Measurements from ENCODE around the gene FAM117A. TPM values are rescaled to one million over a fixed set of nuclear protein-coding genes. Genes with fewer than 3 reads are reported as not detected.

Gene FAM117A
- total and polyA plus RNA-seq, 4 donors = 8.6 to 20.9 (median 13.4) TPM

DNA sequence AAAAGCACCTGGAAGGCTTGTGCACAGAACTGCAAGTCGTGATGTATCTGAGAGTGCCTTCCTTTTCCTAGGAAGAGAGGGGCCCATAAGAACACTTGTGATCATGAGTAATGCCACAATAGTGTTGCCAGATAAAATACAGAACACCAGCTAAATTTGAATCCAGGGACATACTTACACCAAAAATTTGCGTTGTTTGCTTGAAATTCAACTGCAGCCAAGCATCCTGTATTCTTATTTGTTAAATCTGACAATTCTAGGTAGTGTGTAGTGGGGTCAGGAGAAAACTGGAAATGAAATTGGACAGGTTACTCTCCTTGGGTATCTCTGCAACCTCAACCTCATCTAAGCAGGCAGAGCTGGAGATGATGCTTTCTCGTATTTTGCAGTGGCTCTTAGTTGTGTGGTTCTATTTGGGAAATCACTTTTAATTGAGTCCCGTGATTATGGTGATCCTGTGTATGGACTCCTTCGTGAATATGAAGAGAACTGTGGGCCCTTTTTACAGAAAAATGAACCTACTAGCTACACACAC lies 68.2 kb downstream of the FAM117A start:
- Histone ChIP-seq H3K9ac (ENCODE audit: insufficient read depth in 1 of 2, low read length in 2 of 2) (no peak overlapping the region), H3K4me1 (ENCODE audit: control insufficient read depth in 5 of 5, insufficient read depth in 5 of 5, low read length in 5 of 5) (peaks cover 0 to 3% (median 0%) of the 10 kb centered on the region in 5 donors), H3K27ac (ENCODE audit: low read depth in 1 of 2, low read length in 1 of 2) (no peak overlapping the region), H3K9me3 (ENCODE audit: control insufficient read depth in 4 of 4, insufficient read depth in 3 of 4, low read length in 3 of 4) (no peaks in the 10 kb centered on the region), H3K36me3 (ENCODE audit: control insufficient read depth in 4 of 4, insufficient read depth in 4 of 4, low read length in 4 of 4) (peaks cover 0 to 11% (median 5%) of the 10 kb centered on the region in 4 donors), H3K4me3 (no peak overlapping the region), H3K27me3 (ENCODE audit: control insufficient read depth in 3 of 3, insufficient read depth in 3 of 3, low read length in 2 of 3) (peaks cover 0 to 16% (median 2%) of the 10 kb centered on the region in 3 donors)
- WGBS, 2 donors = 39 to 46% methylated on average over 5 of the region's 5 CpGs
- TF ChIP-seq, protein P1, sequence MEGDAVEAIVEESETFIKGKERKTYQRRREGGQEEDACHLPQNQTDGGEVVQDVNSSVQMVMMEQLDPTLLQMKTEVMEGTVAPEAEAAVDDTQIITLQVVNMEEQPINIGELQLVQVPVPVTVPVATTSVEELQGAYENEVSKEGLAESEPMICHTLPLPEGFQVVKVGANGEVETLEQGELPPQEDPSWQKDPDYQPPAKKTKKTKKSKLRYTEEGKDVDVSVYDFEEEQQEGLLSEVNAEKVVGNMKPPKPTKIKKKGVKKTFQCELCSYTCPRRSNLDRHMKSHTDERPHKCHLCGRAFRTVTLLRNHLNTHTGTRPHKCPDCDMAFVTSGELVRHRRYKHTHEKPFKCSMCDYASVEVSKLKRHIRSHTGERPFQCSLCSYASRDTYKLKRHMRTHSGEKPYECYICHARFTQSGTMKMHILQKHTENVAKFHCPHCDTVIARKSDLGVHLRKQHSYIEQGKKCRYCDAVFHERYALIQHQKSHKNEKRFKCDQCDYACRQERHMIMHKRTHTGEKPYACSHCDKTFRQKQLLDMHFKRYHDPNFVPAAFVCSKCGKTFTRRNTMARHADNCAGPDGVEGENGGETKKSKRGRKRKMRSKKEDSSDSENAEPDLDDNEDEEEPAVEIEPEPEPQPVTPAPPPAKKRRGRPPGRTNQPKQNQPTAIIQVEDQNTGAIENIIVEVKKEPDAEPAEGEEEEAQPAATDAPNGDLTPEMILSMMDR (IDR thresholded peaks at IDR 0.05; ENCODE audit: control extremely low read depth, extremely low read depth) = no peak
- DNase-seq = no peak
- no peak for ATAC-seq (ENCODE audit: insufficient read depth, low FRiP score)

DNA sequence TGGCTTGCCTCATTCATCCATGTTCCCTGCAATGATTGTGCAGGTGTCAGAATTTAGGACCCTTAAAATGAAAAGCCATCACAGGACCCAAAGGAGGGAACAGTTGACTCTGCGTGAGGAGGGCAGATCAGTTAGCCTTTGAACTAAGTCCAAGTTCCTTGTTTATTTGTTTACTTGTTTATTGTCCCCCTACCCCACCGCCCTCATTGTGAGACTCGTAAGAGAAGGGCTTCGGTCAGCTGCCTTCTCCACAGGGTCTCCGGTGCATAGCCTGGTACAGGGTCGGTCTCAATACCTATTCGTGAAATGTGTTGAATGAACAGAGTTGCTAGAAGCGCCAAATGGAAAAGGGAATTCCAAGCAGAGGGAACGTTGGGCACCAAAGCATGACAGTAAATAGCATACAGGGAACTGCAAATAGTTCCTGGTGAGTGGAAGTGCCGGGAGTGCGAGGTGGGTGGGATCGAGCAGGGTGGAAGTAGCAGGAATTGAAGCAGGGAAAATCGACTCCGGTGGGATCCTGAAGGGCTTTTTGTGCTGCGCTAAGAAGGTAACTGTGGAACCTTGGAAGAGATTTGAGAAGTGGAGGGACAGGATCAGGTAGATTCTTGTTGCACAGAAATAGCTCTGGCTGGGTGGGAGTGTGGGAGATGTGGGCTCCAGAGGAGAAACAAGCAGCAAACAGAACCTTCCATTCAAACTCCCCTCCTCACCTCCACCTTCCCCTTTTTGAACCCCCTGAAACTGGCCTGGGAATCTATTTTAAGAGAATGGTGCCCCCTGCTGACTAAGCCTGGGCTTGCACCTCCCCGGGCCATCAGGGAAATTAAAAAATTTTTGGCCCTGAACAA lies 68.9 kb downstream of the FAM117A start:
- H3K27ac ChIP-seq (ENCODE audit: low read depth in 1 of 2, low read length in 1 of 2) = no peak overlapping the region
- peaks cover 0 to 16% (median 2%) of the 10 kb centered on the region in 3 donors for H3K27me3 ChIP-seq (ENCODE audit: control insufficient read depth in 3 of 3, insufficient read depth in 3 of 3, low read length in 2 of 3)
- peaks cover 0 to 4% (median under 1%) of the 10 kb centered on the region in 4 donors for H3K36me3 ChIP-seq (ENCODE audit: control insufficient read depth in 4 of 4, insufficient read depth in 4 of 4, low read length in 4 of 4)
- H3K4me3 ChIP-seq = no peak overlapping the region
- no peaks in the 10 kb centered on the region for H3K9me3 ChIP-seq (ENCODE audit: control insufficient read depth in 4 of 4, insufficient read depth in 3 of 4, low read length in 3 of 4)
- H3K9ac ChIP-seq (ENCODE audit: insufficient read depth in 1 of 2, low read length in 2 of 2) = no peak overlapping the region
- H3K4me1 ChIP-seq (ENCODE audit: control insufficient read depth in 5 of 5, insufficient read depth in 5 of 5, low read length in 5 of 5) = peaks cover 0 to 4% (median 2%) of the 10 kb centered on the region in 5 donors
- WGBS, 2 donors = 27 to 34% methylated on average over 16 of the region's 16 CpGs
- ATAC-seq (ENCODE audit: insufficient read depth, low FRiP score) = peak; percentile 45
- TF ChIP-seq, protein P1 (IDR thresholded peaks at IDR 0.05; ENCODE audit: control extremely low read depth, extremely low read depth) = peak; percentile 89
- DNase-seq = peak; percentile 37 to 47 (median 45)

DNA sequence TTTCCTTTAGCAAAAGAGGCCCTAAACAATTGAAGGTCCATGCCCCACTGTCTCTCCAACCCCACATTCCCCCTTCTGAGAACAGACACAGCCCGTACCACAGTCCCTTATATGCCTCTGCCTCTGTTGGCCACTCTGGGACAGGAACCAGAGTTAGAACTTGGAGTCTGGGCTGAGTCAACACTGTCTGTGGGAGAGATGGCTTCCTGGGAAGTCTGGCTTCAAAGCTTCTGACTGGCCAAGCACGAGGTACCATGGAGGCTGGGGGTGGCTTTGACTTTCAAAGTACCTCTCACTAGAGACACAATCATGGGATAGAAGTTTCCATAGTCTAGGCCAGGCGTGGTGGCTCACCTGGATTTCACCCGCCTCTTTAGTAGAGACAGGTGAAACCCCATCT lies 71.2 kb downstream of the FAM117A start:
- 86 to 89% methylated on average over 4 of the region's 4 CpGs for WGBS, 2 donors
- ATAC-seq (ENCODE audit: insufficient read depth, low FRiP score) = no peak
- TF ChIP-seq, protein P1 (IDR thresholded peaks at IDR 0.05; ENCODE audit: control extremely low read depth, extremely low read depth) = no peak
- Histone ChIP-seq H3K27me3 (ENCODE audit: control insufficient read depth in 3 of 3, insufficient read depth in 3 of 3, low read length in 2 of 3) (peaks cover 0 to 16% (median 2%) of the 10 kb centered on the region in 3 donors), H3K9me3 (ENCODE audit: control insufficient read depth in 4 of 4, insufficient read depth in 3 of 4, low read length in 3 of 4) (no peaks in the 10 kb centered on the region), H3K4me3 (no peak overlapping the region), H3K9ac (ENCODE audit: insufficient read depth in 1 of 2, low read length in 2 of 2) (no peak overlapping the region), H3K27ac (ENCODE audit: low read depth in 1 of 2, low read length in 1 of 2) (no peak overlapping the region), H3K36me3 (ENCODE audit: control insufficient read depth in 4 of 4, insufficient read depth in 4 of 4, low read length in 4 of 4) (no peaks in the 10 kb centered on the region), H3K4me1 (ENCODE audit: control insufficient read depth in 5 of 5, insufficient read depth in 5 of 5, low read length in 5 of 5) (peaks cover 0 to 7% (median 5%) of the 10 kb centered on the region in 5 donors)
- DNase-seq = no peak

Measured in lung (tissue), 12 donors.